HUES6 (cell line): Measurements from ENCODE around the gene HM13.
"Not testable (repeated sequence)": the region's sequence is repeated elsewhere in the genome, so short reads cannot be mapped to it uniquely, and the experiment has no call there.

Source experiments
- H3K27ac ChIP-seq: 2 replicates; pipeline ENCODE4 v1.7.0; 2013; ENCODE audit warnings: low read depth, mild to moderate bottlenecking, low read length, inconsistent platforms
- H3K27me3 ChIP-seq: 2 replicates; pipeline ENCODE4 v1.6.1; 2013; ENCODE audit warnings: low read length; ENCODE audit not compliant: control insufficient read depth, insufficient read depth
- H3K36me3 ChIP-seq: 2 replicates; pipeline ENCODE4 v1.6.1; 2013; ENCODE audit warnings: low read length; ENCODE audit not compliant: control insufficient read depth, insufficient read depth
- H3K4me1 ChIP-seq: 2 replicates; pipeline ENCODE4 v1.6.1; 2013; ENCODE audit warnings: low read length; ENCODE audit not compliant: control insufficient read depth, insufficient read depth
- H3K4me3 ChIP-seq: 2 replicates; pipeline ENCODE4 v1.5.1; 2013; ENCODE audit warnings: low read depth, low read length
- H3K9ac ChIP-seq: one replicate; pipeline ENCODE4 v1.6.1; 2013; ENCODE audit warnings: mild to moderate bottlenecking, low read length
- H3K9me3 ChIP-seq: 2 replicates; pipeline ENCODE4 v1.6.1; 2013; ENCODE audit warnings: low read depth, low read length; ENCODE audit not compliant: control insufficient read depth, insufficient read depth

The HM13 gene

DNA sequence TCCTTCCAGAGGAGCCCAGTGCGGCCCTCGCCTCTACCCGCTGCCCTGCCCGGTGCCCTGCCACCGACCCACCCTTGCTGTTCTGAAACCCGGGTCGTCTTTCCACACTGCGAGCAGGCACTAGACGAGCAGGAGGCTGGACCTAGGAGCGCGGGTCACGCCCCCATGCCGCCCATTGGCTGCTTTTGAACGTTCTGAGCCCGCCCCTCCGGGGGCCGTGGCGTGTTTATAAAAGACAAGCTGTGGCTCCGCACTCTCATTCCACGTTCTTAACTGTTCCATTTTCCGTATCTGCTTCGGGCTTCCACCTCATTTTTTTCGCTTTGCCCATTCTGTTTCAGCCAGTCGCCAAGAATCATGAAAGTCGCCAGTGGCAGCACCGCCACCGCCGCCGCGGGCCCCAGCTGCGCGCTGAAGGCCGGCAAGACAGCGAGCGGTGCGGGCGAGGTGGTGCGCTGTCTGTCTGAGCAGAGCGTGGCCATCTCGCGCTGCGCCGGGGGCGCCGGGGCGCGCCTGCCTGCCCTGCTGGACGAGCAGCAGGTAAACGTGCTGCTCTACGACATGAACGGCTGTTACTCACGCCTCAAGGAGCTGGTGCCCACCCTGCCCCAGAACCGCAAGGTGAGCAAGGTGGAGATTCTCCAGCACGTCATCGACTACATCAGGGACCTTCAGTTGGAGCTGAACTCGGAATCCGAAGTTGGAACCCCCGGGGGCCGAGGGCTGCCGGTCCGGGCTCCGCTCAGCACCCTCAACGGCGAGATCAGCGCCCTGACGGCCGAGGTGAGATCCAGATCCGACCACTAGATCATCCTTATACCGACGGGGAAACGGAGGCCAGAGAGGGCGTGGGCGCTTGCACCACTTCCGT, 91.0 kb downstream of the HM13 start, which contains the start of gene ID1:
Gene ID1 (plus strand): TSS at position 259 of the 871 bp plus-strand sequence. CDS start 99 bp downstream, at position 358.
- H3K27ac ChIP-seq, result peak within 1 kb of the TSS; percentile 93
- peak within 1 kb of the TSS; percentile 97 for H3K9ac ChIP-seq
- H3K9me3 ChIP-seq, result no peaks in the 10 kb centered on the region
- H3K4me1 ChIP-seq, result peaks cover 34% of the 10 kb centered on the region
- peak within 1 kb of the TSS; percentile 86 for H3K4me3 ChIP-seq
- no peaks in the 10 kb centered on the region for H3K27me3 ChIP-seq
- H3K36me3 ChIP-seq, result peaks cover 18% of the 10 kb centered on the region

DNA sequence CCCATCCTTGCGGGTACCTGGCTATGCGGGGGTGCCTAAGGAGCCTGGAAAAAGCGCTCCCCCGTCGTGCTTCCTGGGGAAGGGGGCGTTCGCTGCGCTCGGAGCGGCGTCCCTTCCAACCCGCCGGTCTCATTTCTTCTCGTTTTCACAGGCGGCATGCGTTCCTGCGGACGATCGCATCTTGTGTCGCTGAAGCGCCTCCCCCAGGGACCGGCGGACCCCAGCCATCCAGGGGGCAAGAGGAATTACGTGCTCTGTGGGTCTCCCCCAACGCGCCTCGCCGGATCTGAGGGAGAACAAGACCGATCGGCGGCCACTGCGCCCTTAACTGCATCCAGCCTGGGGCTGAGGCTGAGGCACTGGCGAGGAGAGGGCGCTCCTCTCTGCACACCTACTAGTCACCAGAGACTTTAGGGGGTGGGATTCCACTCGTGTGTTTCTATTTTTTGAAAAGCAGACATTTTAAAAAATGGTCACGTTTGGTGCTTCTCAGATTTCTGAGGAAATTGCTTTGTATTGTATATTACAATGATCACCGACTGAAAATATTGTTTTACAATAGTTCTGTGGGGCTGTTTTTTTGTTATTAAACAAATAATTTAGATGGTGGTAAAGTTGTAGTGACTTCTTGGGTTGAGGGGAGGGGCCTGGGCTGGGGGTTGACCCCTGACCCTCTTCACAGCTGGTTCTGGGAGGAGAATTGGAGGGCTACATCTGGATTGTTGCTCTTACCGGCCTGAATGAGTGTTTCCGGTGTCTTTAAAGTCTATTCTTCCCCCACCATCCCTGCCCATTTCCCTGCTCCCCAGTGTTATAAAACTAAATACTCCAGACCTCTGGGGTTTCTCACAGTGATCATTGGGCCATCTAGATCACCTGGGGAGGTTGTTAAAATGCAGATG, 91.9 kb downstream of the HM13 start:
- H3K27me3 ChIP-seq, result no peaks in the 10 kb centered on the region
- peak overlapping the region; percentile 86 for H3K4me3 ChIP-seq
- H3K36me3 ChIP-seq, result peaks cover 18% of the 10 kb centered on the region
- H3K9me3 ChIP-seq, result no peaks in the 10 kb centered on the region
- H3K4me1 ChIP-seq, result peaks cover 40% of the 10 kb centered on the region
- peak overlapping the region; percentile 90 for H3K27ac ChIP-seq
- peak overlapping the region; percentile 97 for H3K9ac ChIP-seq

DNA sequence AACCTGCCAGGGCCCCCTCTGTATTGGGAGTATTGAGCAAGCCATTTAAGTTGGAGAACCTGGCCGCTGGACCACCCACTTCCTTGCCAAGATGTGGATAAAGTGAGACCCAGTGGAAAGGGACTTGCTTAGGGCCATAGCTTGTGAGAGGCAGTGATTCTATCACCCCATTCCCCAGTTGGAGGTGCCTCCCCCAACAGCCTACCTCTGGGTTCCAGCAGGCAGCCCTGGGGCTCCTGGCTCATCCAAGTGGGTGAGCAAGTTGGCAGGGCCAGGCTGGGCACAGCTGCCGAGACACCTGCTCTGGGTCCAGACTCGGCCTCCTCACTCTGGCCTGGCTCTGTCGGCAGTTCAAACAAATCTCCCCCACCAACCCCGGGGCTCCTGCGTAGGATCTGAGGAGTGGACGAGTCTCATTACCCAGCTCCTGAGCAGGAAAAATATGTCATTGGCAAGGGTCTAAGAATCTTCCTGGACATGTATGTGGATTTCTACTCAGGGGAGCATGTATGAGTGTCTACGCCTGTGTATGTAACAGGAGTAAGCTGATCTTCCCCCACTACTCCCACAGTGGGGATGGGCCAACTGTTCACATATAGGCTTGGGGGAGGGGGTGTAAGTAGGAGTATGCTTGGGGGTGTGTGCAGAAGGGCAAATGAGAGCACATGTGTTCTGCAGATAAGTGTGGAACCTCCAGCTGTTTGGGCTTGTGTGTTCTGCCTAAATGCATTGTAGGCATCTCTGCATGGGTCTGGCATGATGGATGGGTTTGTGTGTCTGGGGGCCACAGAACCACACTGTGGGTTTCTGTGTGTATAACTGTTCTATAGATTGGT, 92.8 kb downstream of the HM13 start:
- Histone ChIP-seq H3K9ac (peak overlapping the region; percentile 97), H3K27me3 (no peaks in the 10 kb centered on the region), H3K9me3 (no peaks in the 10 kb centered on the region), H3K4me1 (peaks cover 46% of the 10 kb centered on the region), H3K27ac (peak overlapping the region; percentile 90; the same call in 1 of the 2 replicates), H3K4me3 (peak overlapping the region; percentile 86), H3K36me3 (peaks cover 18% of the 10 kb centered on the region)

DNA sequence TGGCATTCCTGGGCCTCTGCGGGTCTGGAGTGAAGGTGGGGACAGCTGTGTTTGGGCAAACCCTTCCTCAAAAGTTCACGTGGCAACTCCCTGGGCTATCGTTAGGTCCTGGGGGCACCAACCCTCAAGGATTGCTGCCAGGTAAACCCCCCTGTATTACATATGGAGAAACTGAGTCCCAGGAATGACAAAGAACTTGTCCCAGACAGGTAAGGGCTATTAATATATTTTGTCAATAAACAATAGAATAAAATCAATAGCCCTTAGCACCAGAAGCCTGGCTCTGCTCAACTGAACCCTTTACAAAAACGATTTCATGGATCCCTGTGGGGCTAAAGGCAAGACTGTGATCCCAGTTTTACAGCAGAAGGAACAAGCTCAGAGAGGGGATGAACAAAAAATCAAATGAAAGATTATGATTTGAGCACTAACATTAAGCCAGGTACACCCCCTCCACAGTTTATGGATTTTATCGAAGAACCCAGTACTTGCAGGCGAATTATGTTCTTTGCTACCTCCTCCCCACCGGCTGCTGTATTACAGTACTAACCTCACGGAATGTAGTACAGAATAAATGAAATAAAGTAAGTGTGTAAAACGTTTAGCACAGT, 93.5 kb downstream of the HM13 start:
- Histone ChIP-seq H3K9ac (peak overlapping the region; percentile 97), H3K4me1 (peaks cover 42% of the 10 kb centered on the region), H3K27ac (peak overlapping the region; percentile 72; the same call in 1 of the 2 replicates), H3K9me3 (no peaks in the 10 kb centered on the region), H3K36me3 (peaks cover 18% of the 10 kb centered on the region), H3K27me3 (no peaks in the 10 kb centered on the region), H3K4me3 (peak overlapping the region; percentile 86)

DNA sequence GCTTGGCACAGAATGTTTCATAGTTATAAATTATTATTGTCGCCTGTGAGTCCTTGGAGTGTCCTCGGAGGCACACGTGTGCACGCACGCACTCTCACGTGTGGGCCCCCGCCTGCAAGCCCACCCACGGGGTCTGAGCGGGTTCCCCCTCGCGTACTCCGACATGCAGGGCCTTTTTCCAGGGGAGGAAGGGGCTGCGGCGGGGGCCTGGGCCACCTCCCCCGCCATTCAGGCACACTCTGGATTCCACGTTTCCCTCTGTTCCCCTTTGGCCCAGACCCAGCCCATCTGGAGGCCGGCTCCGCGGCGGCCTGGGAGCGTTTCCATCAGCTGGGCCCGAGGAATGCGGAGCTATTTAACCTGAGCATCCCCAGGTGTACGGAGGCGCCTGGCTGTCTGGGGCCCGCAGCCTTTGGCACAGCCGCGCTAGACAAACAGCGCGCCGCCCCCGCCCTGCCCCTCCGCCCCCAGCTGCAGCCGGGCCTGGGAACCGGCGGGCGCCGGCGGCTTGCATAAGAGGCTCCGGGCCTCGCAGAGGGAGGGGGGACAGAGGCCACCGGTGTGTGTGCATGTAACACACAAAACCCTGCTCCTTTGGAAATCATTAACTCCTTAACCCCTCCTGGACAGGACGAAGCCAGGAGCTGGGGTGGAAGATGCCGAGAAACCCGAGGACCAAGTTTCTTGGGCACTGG, 94.2 kb downstream of the HM13 start:
- Histone ChIP-seq H3K9me3 (no peaks in the 10 kb centered on the region), H3K4me3 (peak overlapping the region; percentile 86), H3K27me3 (no peaks in the 10 kb centered on the region), H3K4me1 (peaks cover 39% of the 10 kb centered on the region), H3K27ac (peak overlapping the region; percentile 72; the same call in 1 of the 2 replicates), H3K36me3 (peaks cover 18% of the 10 kb centered on the region), H3K9ac (peak overlapping the region; percentile 97)

DNA sequence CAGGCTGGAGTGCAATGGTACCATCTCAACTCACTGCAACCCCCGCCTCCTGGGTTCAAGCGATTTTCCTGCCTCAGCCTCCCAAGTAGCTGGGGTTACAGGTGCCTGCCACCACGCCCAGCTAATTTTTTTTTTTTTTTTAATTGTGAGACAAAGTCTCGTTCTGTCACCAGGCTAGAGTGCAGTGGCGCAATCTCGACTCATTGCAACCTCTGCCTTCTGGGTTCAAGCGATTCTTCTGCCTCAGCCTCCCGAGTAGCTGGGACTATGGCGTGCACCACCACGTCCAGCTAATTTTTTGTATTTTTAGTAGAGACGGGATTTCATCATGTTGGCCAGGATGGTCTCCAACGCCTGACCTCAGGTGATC, 98.0 kb downstream of the HM13 start:
- H3K9ac ChIP-seq, H3K4me3 ChIP-seq: not testable (repeated sequence)
- H3K4me1 ChIP-seq, result peaks cover 28% of the 10 kb centered on the region

DNA sequence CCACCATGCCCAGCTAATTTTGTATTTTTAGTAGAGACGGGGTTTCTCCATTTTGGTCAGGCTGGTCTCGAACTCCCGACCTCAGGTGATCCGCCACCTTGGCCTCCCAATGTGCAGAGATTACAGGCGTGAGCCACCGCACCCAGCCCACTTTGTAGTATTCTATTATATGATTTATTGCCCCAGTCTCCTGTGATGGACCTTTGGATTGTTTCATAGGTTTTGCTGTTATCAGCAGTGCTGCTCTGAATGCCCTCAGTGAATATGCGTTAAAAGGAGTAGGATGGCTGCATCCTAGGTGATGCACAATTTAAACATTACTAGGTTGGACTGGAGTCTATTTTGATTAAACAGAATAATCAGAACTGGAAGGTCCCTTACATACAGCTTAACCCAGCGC, 101.2 kb downstream of the HM13 start:
- no peaks in the 10 kb centered on the region for H3K9me3 ChIP-seq
- no peak overlapping the region for H3K27ac ChIP-seq
- H3K36me3 ChIP-seq, result no peaks in the 10 kb centered on the region
- H3K27me3 ChIP-seq, result no peaks in the 10 kb centered on the region
- no peak overlapping the region for H3K9ac ChIP-seq
- no peak overlapping the region for H3K4me3 ChIP-seq
- H3K4me1 ChIP-seq, result peaks cover 11% of the 10 kb centered on the region; the same call in 1 of the 2 replicates

More for the DNA sequence above, 98.0 kb downstream of the HM13 start:
- not testable (repeated sequence) for H3K27me3 ChIP-seq, H3K9me3 ChIP-seq, H3K36me3 ChIP-seq, H3K27ac ChIP-seq

DNA sequence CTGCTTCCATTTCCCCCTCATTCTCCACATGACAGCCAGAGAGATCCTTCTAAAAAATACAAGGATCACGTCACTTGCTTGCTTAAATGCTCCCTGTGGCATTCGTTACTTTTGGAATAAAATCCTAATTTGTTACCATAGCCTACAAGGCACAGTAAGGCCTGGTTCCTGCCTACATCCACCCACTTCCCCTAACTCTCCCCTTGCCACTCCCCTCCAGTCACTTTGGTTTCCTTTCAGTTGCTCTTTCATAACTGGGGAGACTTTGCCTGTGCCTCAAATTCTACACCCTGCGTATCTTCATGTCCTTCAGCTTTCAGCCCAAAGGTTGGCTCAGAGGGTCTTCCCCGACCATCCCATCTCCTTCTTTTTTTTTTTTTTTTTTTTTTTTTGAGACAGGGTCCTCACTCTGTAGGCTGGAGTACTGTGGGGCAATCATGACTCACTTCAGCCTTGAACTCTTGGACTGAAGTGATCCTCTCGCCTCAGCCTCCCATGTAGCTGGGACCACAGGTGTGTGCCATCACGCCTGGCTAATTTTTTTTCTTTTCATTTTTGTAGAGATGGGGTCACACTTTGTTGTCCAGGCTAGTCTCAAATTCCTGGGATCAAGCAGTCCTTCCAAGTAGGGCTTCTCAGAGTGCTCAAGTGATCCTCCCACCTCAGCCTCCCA, 103.3 kb downstream of the HM13 start:
- H3K4me3 ChIP-seq, result no peak overlapping the region

More for the DNA sequence above, 103.3 kb downstream of the HM13 start:
- H3K4me1 ChIP-seq, result no peaks in the 10 kb centered on the region
- no peaks in the 10 kb centered on the region for H3K36me3 ChIP-seq
- no peaks in the 10 kb centered on the region for H3K27me3 ChIP-seq
- no peak overlapping the region for H3K27ac ChIP-seq
- no peak overlapping the region for H3K9ac ChIP-seq
- no peaks in the 10 kb centered on the region for H3K9me3 ChIP-seq
